GM19240 (cell line): ENCODE data around the gene NDUFV3.
"Not testable (repeated sequence)": the region's sequence is repeated elsewhere in the genome, so short reads cannot be mapped to it uniquely, and the experiment has no call there.

Source experiments
- DNase-seq: peaks from one replicate; pipeline ENCODE4 v3.0.0; 2011; ENCODE audit warnings: low spot score; ENCODE audit not compliant: insufficient read length

NDUFV3 gene

GRCh38 chr21:42892931-42893755 lies at the start of gene NDUFV3:
NDUFV3 (plus strand) TSS chr21:42893309; CDS start chr21:42893334, 25 bp downstream.
- DNase-seq: peak; percentile 88

- no peak for DNase-seq
Observed at GRCh38 chr21:42844411-42845113, 48.5 kb upstream of the NDUFV3 start.

- DNase-seq: no peak
Observed at GRCh38 chr21:42845296-42845965, 47.7 kb upstream of the NDUFV3 start.

GRCh38 chr21:42846221-42846620 lies 46.9 kb upstream of the NDUFV3 start:
- DNase-seq: no peak

GRCh38 chr21:42847051-42847707 lies 45.9 kb upstream of the NDUFV3 start:
- DNase-seq: no peak

GRCh38 chr21:42847726-42848125 lies 45.4 kb upstream of the NDUFV3 start:
- no peak for DNase-seq

GRCh38 chr21:42848144-42848931 lies 44.8 kb upstream of the NDUFV3 start:
- DNase-seq: not testable (repeated sequence)

- DNase-seq: no peak
Observed at GRCh38 chr21:42848932-42849758, 44.0 kb upstream of the NDUFV3 start.

- DNase-seq: no peak
Observed at GRCh38 chr21:42849759-42850412, 43.2 kb upstream of the NDUFV3 start.

- DNase-seq: no peak
Observed at GRCh38 chr21:42850463-42850862, 42.6 kb upstream of the NDUFV3 start.

GRCh38 chr21:42850866-42851391 lies 42.2 kb upstream of the NDUFV3 start:
- no peak for DNase-seq

GRCh38 chr21:42851812-42852665 lies 41.1 kb upstream of the NDUFV3 start:
- no peak for DNase-seq

GRCh38 chr21:42852925-42853570 lies 40.1 kb upstream of the NDUFV3 start:
- DNase-seq: no peak

- no peak for DNase-seq
Observed at GRCh38 chr21:42853621-42854020, 39.5 kb upstream of the NDUFV3 start.

- no peak for DNase-seq
Observed at GRCh38 chr21:42854246-42855010, 38.7 kb upstream of the NDUFV3 start.

GRCh38 chr21:42855171-42855936 lies 37.8 kb upstream of the NDUFV3 start:
- DNase-seq: no peak
